Astrocyte (in vitro differentiated cells and primary cell): ENCODE measurements around the gene NOS1AP. TPM values are rescaled to one million over a fixed set of nuclear protein-coding genes. Genes with fewer than 3 reads are reported as not detected.

Experiments
- DNase-seq: peaks from one replicate; pipeline ENCODE4 v3.0.0-alpha.2; 2010; ENCODE audit warnings: low read depth
- FAIRE-seq: peaks from 2 replicates; lab custom pipeline; 2011; peaks lifted over from hg19 to GRCh38; lab: Jason Lieb, UNC
- H2AFZ ChIP-seq: 2 replicates; pipeline ENCODE4 v1.6.0; 2012; ENCODE audit warnings: low read depth, low read length, inconsistent platforms
- H3K27ac ChIP-seq: 2 replicates; pipeline ENCODE4 v1.5.1; 2011; ENCODE audit warnings: low read depth, low read length, inconsistent platforms
- H3K27me3 ChIP-seq: 2 replicates; pipeline ENCODE4 v1.6.0; 2011; ENCODE audit warnings: low read length, inconsistent platforms; ENCODE audit not compliant: insufficient read depth
- H3K36me3 ChIP-seq: 2 replicates; pipeline ENCODE4 v1.5.1; 2011; ENCODE audit warnings: low read length, inconsistent platforms; ENCODE audit not compliant: insufficient read depth
- H3K4me1 ChIP-seq: 2 replicates; pipeline ENCODE4 v1.5.1; 2011; ENCODE audit warnings: low read length, inconsistent platforms; ENCODE audit not compliant: insufficient read depth
- H3K4me2 ChIP-seq: 2 replicates; pipeline ENCODE4 v1.6.0; 2012; ENCODE audit warnings: low read length, inconsistent platforms
- H3K4me3 ChIP-seq: 2 replicates; pipeline ENCODE4 v1.5.1; 2011; ENCODE audit warnings: low read depth, mild to moderate bottlenecking, low read length, inconsistent platforms; ENCODE audit not compliant: insufficient read depth
- H3K79me2 ChIP-seq: 2 replicates; pipeline ENCODE4 v1.6.0; 2012; ENCODE audit warnings: mild to moderate bottlenecking, low read length, inconsistent platforms; ENCODE audit not compliant: insufficient read depth
- H3K9ac ChIP-seq: 2 replicates; pipeline ENCODE4 v1.6.0; 2012; ENCODE audit warnings: mild to moderate bottlenecking, low read length, inconsistent platforms
- H3K9me3 ChIP-seq: 2 replicates; pipeline ENCODE4 v1.5.1; 2012; ENCODE audit warnings: low read depth, mild to moderate bottlenecking, low read length, inconsistent platforms; ENCODE audit not compliant: insufficient read depth
- H4K20me1 ChIP-seq: 2 replicates; pipeline ENCODE4 v1.6.0; 2012; ENCODE audit warnings: low read length, inconsistent platforms; ENCODE audit not compliant: insufficient read depth
- H3K27ac Mint-ChIP-seq: one replicate; pipeline ENCODE4 v1.8.0; 2021; ENCODE audit warnings: mild to moderate bottlenecking, mixed read lengths; ENCODE audit not compliant: unreplicated experiment
- H3K27me3 Mint-ChIP-seq: one replicate; pipeline ENCODE4 v1.8.0; 2021; ENCODE audit warnings: low read depth, mixed read lengths; ENCODE audit not compliant: unreplicated experiment
- H3K36me3 Mint-ChIP-seq: one replicate; pipeline ENCODE4 v1.8.0; 2021; ENCODE audit warnings: low read depth, mixed read lengths; ENCODE audit not compliant: unreplicated experiment
- H3K4me1 Mint-ChIP-seq: one replicate; pipeline ENCODE4 v1.8.0; 2021; ENCODE audit warnings: low read depth, mixed read lengths; ENCODE audit not compliant: unreplicated experiment
- H3K4me3 Mint-ChIP-seq: one replicate; pipeline ENCODE4 v1.8.0; 2021; ENCODE audit warnings: mild to moderate bottlenecking, moderate library complexity, mixed read lengths; ENCODE audit not compliant: unreplicated experiment
- H3K9me3 Mint-ChIP-seq: one replicate; pipeline ENCODE4 v1.8.0; 2021; ENCODE audit warnings: mild to moderate bottlenecking, mixed read lengths; ENCODE audit not compliant: unreplicated experiment
- CTCF ChIP-seq: IDR thresholded peaks from 2 replicates; pipeline ENCODE4 v1.5.1; 2011; ENCODE audit warnings: low read depth, mild to moderate bottlenecking, inconsistent platforms, low read length, moderate library complexity; ENCODE audit not compliant: insufficient read depth
- EZH2 ChIP-seq: IDR thresholded peaks from 2 replicates; pipeline ENCODE4 v1.6.1; 2012; ENCODE audit warnings: mild to moderate bottlenecking, low read length, inconsistent platforms; ENCODE audit not compliant: insufficient read depth
- total RNA-seq: library from RNA; stranded (reverse); gene quantifications from 2 replicates; pipeline ENCODE4 v1.2.1, GENCODE V29; 2021

NOS1AP gene
- total RNA-seq, 1 donor from 2014 or later = 1.2 TPM

GRCh38 chr1:162134646-162135045 lies 65.2 kb downstream of the NOS1AP start:
- H3K4me3 ChIP-seq = no peak overlapping the region
- no peaks in the 10 kb centered on the region for H3K27me3 ChIP-seq
- H3K36me3 ChIP-seq = no peaks in the 10 kb centered on the region
- H3K4me2 ChIP-seq = no peak overlapping the region
- TF ChIP-seq EZH2 (no peak), CTCF (no peak)
- H3K9ac ChIP-seq = no peak overlapping the region
- no peak overlapping the region for H3K27ac Mint-ChIP-seq
- FAIRE-seq = no peak
- H4K20me1 ChIP-seq = no peaks in the 10 kb centered on the region
- no peaks in the 10 kb centered on the region for H3K9me3 ChIP-seq
- H3K27ac ChIP-seq = no peak overlapping the region
- H3K9me3 Mint-ChIP-seq = peaks cover 2% of the 10 kb centered on the region
- H3K4me1 ChIP-seq = peaks cover 21% of the 10 kb centered on the region
- H3K4me1 Mint-ChIP-seq = peaks cover 20% of the 10 kb centered on the region
- DNase-seq = no peak
- H2AFZ ChIP-seq = no peak overlapping the region
- H3K4me3 Mint-ChIP-seq = no peak overlapping the region
- H3K27me3 Mint-ChIP-seq = no peaks in the 10 kb centered on the region
- no peaks in the 10 kb centered on the region for H3K36me3 Mint-ChIP-seq
- no peaks in the 10 kb centered on the region for H3K79me2 ChIP-seq

DNA sequence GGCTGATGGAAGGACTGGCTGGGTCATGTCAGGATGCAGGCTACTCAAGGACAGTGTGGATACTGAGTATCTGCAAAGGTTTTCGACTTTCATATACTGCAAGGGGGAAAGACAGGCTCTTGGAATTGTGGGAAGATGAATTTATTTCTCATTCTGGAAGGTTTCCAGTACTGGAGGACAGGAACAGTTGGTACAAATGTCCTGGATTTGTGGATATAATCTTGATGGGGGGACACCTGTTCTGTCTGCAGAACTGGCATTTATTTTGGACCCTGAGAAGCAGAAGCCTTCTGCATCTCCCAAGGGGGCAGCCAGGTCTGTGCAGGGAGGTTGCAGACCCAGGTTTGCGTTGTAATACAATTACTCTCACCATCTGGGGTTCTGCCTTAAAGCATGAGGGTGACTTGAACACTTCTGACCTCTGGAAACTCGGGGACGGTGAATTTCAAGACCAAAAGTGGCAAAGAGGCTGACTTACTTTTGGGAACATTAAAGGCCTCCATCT lies 65.8 kb downstream of the NOS1AP start:
- no peak for DNase-seq
- FAIRE-seq = no peak
- Mint-ChIP-seq H3K27me3 (no peaks in the 10 kb centered on the region), H3K27ac (no peak overlapping the region), H3K36me3 (no peaks in the 10 kb centered on the region), H3K9me3 (peaks cover 2% of the 10 kb centered on the region), H3K4me3 (no peak overlapping the region), H3K4me1 (peaks cover 20% of the 10 kb centered on the region)
- no peak for TF ChIP-seq CTCF
- TF ChIP-seq EZH2 = no peak
- Histone ChIP-seq H3K27ac (no peak overlapping the region), H2AFZ (no peak overlapping the region), H4K20me1 (no peaks in the 10 kb centered on the region), H3K36me3 (no peaks in the 10 kb centered on the region), H3K4me3 (no peak overlapping the region), H3K9me3 (no peaks in the 10 kb centered on the region), H3K27me3 (no peaks in the 10 kb centered on the region), H3K9ac (no peak overlapping the region), H3K4me1 (peaks cover 21% of the 10 kb centered on the region), H3K79me2 (no peaks in the 10 kb centered on the region), H3K4me2 (no peak overlapping the region)

- Histone ChIP-seq H3K9ac (no peak overlapping the region), H3K9me3 (no peaks in the 10 kb centered on the region), H3K4me2 (peak overlapping the region; percentile 63), H3K36me3 (no peaks in the 10 kb centered on the region), H3K79me2 (no peaks in the 10 kb centered on the region), H4K20me1 (no peaks in the 10 kb centered on the region), H3K4me3 (peak overlapping the region; percentile 7), H3K4me1 (peaks cover 26% of the 10 kb centered on the region), H3K27ac (peak overlapping the region; percentile 35), H3K27me3 (no peaks in the 10 kb centered on the region), H2AFZ (peak overlapping the region; percentile 11)
- peak overlapping the region; percentile 54 for H3K27ac Mint-ChIP-seq
- H3K36me3 Mint-ChIP-seq = no peaks in the 10 kb centered on the region
- H3K4me3 Mint-ChIP-seq = peak overlapping the region; percentile 8
- H3K4me1 Mint-ChIP-seq = peaks cover 23% of the 10 kb centered on the region
- peaks cover 2% of the 10 kb centered on the region for H3K9me3 Mint-ChIP-seq
- no peaks in the 10 kb centered on the region for H3K27me3 Mint-ChIP-seq
- TF ChIP-seq EZH2 (no peak), CTCF (no peak)
- FAIRE-seq (peak; percentile 93), DNase-seq (peak; percentile 91)
Measured at GRCh38 chr1:162136760-162137159, 67.3 kb downstream of the NOS1AP start.
